Activated CD8-positive, alpha-beta memory T cell treated with anti-CD3 and anti-CD28 coated beads for 1 hour (primary cell): ENCODE data around the gene CAP1.
"Not testable (repeated sequence)": the region's sequence is repeated elsewhere in the genome, so short reads cannot be mapped to it uniquely, and the experiment has no call there.

Experiments used
- DNase-seq, 2 donors: peaks; one replicate each; pipeline ENCODE4 v3.0.0-alpha.2; 2020; ENCODE audit warnings: low read depth in 1 of 2; ENCODE audit errors: extremely low read depth in 1 of 2

Gene CAP1

DNA sequence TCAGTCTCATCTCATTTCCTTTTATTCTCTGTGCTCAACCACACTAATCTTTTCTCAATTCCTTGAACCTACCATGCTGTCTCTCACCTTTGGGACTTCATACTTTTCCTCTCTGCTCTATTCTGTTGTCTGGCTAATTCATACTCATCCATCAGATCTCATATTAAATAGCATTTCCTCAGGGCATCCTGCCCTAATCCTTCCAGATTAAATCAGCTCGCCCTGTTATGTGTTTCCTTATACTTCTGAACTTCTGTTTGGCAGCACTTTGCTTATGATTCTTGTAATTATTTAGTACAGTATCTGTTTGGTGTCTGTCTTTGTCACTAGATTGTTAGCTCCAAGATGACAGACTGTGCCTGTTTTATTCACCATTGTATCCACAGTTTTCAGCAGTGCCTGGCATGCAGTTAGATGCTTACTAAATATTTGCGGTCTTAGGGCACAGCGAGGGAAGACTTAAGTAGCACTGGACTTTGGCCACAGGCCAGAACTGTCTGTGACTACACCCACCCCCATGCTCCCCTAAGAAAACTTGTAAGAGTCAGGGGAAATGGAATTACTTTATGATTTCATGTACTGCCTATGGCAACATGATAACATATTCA is 9.9 kb upstream of the CAP1 start:
- no peak for DNase-seq

DNA sequence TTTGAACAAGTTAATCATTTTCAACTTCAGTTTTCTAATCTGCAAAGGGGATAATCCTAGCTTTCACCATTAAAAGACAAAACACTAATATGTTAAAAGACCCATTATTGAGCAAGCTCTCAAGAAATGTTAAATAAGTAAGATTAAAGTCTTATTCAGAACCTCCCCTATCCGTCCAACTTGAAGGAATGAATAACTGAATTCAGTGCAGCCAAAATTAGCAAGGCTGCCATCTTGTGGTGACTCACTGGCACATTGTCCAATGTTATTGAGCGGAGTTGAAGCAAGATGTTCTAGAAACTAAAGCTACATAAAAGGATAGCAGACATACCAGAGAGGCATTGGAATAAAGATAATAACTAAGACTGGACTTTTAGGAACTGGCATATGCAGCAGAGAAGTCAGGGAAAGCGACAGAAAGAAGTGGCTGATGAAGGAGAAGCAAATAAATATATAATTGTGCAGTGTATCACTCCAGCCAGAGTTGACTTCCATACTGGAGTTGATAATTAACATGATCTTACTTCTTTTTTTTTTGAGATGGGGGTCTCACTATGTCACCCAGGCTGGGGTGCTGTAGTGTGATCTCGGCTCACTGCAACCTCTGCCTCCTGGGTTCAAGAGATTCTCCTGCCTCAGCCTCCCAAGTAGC is 8.2 kb upstream of the CAP1 start:
- peak in 1 of 2 donors; percentile 29 for DNase-seq

DNA sequence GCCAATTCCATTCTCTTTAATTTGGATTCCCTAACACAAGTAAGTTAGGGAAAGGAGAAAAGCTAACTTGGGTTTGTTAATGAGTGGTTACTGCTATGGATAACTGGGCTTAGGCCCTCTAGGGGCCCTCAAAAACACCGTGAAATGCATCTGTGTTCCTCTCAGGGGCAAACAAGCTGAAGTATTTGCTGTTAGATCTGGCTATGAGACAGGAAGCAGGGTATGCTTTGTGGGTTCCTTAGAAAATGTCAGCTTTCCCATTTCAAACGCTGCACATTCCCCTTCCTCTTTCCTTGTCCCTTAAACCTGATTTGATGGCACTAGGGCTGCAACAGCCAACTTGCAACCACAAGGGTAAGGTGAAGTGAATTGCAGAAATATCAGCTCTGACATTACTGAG is 5.7 kb upstream of the CAP1 start:
- no peak for DNase-seq

DNA sequence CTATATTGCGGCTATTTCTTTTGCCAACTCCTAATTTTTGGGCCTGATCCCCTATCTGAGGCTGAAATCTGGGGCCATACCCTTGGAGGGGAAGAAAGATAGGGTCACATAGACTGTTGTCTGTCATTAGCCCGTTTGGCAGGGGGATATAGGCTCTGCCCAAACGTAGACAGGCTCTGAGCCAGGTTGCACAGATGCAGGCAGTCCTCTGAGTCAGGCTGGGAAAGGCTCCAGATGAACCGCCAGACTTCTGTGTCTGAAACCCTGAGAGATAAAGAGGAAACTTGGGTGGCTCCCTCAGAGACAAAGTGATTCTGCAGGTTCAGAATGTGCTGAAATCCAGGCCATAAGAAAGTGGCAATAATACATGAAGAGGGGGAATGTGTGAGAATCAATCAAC is 4.0 kb upstream of the CAP1 start:
- DNase-seq = no peak

DNA sequence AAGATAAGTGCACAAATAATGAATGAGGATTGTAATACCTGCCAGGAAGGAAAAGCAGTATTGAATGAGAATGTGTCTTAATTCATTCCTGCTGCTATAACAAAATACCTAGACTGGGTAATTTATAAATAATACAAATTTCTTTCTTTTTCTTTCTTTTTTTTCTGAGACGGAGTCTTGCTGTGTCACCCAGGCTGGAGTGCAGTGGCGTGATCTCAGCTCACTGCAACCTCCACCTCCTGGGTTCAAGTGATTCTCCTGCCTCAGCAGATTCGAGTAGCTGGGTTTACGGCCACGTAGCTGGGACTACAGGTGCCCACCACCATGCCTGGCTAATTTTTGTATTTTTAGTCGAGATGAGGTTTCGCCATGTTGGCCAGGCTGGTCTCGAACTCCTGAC is 3.3 kb upstream of the CAP1 start:
- not testable (repeated sequence) for DNase-seq

DNA sequence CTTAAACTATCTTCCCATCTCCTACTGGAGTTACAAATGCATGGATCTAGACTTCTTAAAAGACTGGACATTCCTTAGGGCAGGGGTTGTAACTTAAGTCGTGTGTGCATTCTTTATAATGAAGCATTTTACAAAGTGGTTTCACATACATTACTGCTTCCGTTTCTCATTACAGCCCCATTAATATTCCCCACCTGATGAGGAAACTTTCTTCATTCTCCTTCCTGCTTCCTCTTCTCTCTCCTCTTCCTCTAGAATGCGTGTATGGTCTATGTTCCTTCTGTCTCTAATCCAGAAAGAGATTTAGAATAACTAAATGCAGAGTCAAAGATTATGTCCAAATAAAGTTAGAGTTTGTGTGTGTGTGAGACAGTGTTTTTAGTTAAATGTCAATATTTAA is 1.8 kb upstream of the CAP1 start:
- DNase-seq = no peak

DNA sequence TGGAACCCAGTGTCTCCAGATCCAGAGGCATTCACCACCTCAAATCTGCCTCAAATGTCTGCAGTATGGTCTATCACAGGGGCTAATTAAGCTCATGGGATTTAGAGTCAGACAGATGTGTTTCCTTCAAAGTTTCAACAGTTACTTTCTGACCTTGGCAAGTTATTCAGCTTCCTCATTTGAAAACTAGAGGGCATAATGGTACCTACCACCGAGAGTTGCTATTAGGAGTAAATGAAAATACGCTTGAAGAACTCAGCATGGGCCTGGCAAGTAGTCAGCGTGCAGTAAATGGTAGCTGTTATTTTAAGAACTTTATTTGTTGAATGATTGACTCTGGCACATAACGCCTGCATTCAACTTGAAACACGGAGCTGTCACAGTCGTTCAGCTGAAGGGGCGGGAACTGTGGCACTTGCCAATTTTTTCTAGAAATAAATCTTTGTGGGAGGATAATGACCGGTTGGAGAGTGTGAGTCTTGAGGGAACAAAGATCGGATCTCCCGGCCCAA is 1.2 kb upstream of the CAP1 start:
- DNase-seq = no peak

DNA sequence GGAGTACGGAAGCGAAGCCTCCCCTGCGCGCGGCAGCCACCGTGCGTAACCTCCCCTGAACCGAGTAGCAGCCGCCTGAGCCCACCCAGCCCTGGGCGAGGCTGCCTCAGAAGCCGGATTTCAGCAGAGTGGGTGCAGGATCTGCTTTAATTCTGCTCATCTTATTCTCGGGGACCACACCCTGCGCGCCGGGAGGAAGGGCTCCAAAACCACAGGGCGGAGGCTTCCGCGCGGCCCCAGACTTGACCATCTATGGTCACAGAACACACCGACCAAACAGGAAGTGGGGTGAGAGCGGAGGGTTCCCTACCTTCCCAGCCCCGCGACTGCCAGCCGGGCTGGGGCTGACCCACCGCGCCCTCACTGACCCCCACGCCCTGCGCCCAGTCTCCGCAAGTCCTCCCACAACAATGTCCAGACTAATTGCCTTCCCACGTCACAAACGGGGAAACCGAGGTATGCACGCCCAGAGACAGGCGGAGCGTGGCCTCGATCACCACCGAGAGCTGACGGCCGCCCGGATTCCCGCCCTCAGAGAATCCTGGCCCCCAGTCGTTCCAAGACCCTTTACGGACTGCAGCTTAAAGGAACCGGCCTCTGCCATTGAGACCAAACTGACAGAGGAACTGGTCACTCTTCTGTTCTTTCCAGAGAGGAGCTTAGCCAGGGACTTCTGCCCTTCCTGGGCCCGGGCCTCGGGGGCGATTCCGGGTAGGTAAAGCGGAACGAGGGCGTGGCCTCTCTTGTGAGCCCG is 595 bp upstream of the CAP1 start:
- peak; percentile 31 to 54 for DNase-seq

DNA sequence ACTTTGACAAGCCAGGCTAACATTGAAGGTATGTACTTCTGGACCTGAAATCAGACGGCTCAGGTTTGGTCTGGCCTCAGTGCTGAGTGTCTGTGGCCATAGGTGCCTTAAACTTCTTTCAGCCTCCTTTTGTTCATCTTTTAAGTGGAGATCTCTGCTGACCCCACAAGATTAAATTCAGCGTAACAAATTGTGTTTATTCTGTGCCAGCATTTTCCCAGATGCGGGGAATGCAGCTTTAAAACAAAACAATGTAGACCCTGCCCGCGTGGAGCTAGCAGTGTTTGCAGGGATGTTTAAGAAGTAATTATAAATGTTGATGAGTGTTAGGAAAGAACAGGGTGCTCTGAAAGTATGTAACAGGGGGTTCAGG is 923 bp downstream of the CAP1 start:
- DNase-seq = no peak

DNA sequence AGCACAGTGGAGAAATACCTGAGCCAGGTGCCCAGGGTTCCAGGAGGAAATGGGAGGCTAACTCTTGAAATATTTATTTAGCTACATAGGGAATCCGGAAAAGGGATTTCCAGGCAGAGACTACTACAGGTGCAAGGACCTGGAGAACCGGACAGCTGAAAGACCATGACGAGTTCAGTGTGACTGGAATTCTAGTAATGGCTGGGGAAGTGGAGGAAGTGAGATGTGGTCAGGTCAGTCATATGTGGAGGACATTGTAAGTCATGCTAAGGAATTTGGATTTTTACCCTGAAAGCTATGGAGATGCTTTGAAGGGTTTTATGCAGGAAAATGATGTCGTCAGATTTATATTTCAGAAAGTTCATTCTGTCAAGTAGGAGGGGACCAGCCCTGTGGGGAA is 1.8 kb downstream of the CAP1 start:
- no peak for DNase-seq

DNA sequence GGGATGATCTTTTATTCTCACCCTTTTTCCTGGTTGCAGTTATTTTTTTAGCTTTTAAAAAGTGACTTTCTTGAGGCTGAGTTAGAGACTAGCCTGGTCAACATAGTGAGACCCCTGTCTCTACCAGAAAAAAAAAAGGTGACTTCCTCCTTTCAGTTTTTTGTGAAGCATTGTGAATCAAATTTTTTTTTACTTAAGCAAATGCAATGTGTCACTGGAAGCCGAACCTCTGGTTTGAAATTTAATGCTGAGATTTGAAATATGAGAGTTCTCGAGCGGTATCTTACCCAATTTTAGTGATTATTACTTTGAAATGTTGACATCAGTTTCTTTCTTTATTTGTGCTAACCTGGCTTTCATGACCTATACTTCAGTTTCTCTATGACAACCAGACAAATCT is 3.6 kb downstream of the CAP1 start:
- DNase-seq = no peak

DNA sequence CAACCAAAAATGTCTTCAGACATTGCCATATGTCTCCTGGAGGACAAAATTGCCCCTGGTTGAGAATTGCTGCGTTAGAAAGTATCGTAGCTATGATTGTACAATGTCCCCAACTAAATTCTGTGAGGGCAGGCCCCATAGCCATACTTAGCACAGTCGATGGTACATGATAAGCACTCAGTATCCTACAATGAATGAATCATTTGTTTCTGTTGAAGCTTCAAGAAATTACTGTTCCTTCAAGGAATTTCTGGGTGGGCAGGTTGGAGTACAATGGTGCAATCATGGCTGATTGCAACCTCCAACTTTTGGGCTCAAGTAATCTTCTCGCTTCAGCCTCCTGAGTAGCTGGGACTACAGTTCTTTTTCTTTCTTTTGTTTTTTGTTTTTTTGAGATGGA is 4.7 kb downstream of the CAP1 start:
- no peak for DNase-seq

DNA sequence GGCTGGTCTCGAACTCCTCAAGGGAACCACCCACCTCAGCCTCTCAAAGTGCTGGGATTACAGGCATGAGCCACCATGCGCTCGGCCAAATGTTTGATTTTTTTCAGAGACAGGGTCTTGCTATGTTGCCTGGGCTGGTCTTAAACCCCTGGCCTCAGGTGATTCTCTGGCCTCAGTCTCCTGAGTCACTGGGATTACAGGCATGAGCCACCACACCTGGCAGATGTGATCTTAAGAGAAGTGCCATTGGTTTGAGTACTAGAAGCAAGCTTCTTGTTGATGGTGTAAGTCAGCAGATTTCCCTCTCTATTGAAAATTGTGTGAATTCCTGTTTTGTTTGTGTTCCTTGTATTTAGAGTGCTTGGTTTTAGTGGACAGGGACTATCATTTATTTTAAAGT is 5.2 kb downstream of the CAP1 start:
- DNase-seq = no peak

DNA sequence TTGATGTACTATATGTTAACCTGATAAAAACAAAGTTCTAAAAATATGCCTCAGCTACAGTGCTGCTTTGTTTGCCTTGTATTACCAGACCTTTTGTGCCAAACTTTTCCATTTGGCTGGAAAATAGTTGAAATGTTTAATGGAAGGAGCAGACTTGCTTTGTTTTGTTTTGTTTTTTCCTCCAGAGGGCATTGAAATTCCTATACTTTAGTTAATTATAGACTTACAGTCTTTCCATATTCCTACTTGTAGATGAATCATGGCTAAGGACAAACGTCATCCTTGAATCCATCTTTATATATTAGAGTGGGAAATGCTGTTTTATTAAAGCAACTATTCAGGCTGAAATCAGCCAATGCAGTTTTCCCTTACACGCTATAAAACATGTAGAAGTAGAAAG is 6.7 kb downstream of the CAP1 start:
- DNase-seq = no peak

DNA sequence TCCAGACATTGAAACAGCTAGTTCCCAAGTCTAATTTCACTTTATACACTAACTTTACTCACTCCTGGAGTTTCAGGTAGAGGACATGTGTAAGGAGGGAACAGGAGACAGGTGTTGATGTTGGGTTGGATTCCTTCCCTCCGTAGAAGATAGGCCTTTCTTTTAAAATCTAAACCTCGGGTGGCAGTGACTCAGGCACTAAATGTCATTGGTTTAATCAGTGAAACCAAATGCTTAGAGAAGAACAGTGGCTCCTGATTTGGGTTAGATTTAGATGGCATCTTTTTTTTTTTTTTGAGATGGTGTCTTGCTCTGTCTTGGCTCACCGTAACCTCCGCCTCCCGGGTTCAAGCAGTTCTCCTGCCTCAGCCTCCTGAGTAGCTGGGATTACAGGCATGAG is 7.2 kb downstream of the CAP1 start:
- DNase-seq = no peak

DNA sequence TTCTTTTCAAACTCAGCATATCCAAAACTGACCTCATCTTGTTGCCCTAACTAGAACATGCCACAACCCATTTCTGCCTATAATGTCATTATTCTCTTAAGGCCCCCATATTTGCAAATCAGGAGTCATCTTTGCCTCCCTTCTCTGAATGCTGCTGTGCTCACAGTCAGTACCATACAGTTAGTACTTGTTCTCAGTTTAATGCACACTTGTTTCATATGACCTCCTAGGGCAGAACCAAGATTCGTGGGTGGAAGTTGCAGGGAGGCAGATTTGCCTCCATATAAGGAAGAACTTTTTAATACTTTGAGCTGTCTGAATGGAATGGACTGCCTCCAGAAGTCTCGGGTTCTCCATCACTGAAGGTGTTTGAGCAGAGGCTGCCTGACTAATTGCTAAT is 9.2 kb downstream of the CAP1 start:
- DNase-seq = no peak

DNA sequence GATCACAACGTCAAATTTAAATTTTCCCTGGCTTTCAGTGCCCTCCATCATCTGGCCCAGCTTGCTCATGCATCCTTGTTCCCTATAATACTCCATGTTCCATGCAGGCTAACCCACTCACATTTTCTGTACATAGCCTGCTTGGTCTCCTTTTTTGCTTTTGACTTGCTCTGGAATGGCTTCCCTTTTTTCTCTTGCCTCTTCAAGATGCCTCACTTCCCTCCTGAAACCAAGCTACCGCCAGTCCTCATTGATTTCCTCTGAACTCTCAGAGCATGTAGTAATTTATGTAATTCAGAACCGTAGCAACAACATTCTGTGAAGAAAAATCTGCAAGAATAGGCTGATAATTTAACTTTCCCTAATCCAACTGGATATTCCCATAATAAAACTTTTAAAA is 10.3 kb downstream of the CAP1 start:
- DNase-seq = no peak

DNA sequence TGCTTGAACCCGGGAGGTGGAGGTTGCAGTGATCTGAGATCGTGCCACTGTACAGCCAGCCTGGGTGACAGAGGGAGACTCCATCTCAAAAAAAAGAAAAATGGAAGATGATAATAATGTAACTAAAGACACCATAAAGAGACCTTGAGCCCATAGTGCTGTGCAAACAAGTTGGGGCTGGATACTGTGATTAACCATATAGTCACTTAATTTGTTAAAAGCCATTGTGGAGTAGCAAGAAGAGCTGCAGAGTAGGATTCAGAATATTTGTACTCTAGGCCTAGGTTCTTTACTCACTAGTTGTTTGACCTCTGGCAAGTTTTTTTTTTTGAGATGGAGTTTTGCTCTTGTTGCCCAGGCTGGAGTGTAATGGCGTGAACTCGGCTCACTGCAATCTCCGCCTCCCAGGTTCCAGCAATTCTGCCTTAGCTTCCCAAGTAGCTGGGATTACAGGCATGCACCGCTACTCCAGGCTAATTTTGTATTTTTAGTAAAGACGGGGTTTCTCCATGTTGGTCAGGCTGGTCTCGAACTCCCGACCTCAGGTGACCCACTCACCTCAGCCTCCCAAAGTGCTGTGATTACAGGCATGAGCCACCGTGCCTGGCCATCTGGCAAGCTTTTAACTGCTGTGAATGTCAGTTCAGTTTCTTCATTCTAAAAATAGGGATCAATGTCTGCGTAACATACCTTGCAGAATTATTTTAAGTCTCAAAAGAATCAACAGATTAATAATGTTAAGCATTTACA is 12.8 kb downstream of the CAP1 start:
- no peak for DNase-seq

DNA sequence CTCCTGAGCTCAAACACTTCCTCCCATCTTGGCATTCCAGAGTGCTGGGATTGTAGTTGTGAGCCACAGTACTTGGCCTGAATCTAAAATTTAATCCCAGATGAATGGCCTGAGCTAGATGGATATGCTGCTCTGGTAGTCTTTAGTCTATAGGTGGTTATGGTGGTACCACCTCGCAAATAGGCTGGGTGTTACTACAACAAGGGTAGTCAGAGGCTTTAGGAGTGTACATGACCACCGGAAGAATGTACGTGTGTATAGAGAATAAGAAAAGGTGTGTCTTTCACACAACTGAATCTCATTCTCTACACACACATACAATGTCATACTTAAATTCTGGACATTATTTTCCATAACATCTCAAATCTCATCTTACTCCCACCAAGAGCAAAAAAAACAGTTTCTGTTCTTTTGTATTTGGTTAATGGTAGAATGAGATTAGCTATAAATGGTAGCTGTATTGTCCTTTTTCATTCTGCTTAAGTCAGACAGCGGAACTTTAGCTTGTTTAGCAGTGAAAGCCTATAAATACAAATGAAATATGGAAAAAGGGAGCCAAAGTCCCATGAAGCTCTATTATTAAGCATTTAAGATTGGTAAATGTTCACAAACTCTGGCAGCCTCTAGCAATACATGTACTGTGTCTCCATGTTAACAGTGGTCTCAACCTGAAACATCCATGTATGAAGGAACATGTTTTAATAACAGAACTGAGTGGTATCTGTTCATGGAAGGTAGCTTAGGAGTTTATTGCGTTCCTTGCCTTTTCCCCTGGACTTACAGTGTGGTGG is 16.2 kb downstream of the CAP1 start:
- DNase-seq = no peak

DNA sequence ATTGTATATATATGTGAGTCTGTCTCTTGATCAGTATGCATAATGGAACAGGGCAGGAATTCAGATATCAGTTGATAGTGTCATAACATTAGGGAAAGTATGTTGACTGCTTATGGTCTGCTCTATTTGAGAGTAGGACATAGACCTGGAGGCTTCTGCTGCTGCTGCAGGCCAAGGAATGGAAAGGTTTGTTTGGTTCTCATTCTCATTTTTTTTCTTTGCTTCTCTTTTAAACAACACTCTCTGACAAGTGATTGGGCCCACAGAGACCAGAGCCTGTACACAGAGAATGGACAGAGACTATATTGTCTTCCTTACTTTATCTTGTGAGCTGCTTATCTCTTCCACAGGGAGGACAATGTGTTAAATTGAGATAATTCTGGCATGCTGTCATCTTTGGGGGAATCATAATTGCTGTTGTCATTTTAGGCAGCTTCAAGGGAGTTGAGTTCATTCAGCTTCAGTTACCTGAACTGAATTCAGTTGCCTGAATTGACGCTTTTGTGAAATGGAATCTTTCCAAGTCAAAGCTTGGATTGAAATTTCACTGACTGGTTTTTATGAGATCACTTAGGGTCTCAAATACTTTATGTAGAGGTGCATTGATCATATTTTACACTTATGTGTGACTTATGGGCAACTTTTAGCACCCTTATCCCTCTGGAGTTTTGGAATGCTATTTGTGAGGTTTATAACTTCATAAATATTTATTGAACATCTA is 16.9 kb downstream of the CAP1 start:
- no peak for DNase-seq
